A673 (cell line): ENCODE measurements around the gene TOP2A. TPM values are rescaled to one million over a fixed set of nuclear protein-coding genes. Genes with fewer than 3 reads are reported as not detected.

Source experiments
- BruUV-seq: library from RNA; stranded (reverse); fragments of 400-500 nt; replicated peaks from 2 replicates; lab custom pipeline; 2021; lab: Mats Ljungman, UMichigan
- CTCF ChIA-PET: fragments of 300-600 bp; sonication (Branson Sonifier 250); formaldehyde crosslinking; loops from one replicate; lab custom pipeline; 2022; ENCODE audit warnings: antibody characterized with exemption; lab: Charles Lee
- POLR2A ChIA-PET: fragments of 300-600 bp; sonication (Branson Sonifier 250); formaldehyde crosslinking; loops from one replicate; lab custom pipeline; 2022; ENCODE audit warnings: antibody characterized with exemption; ENCODE audit not compliant: low non-redundant PET; lab: Charles Lee
- DNase-seq: peaks from one replicate; pipeline ENCODE4 v3.0.0-alpha.2; 2015; ENCODE audit warnings: low spot score
- H3K27ac ChIP-seq: fragments of 200-600 bp; sonication (generic); 2 replicates; pipeline ENCODE4 v1.5.1; 2016; ENCODE audit warnings: mixed run types, low read depth, mild to moderate bottlenecking, mixed read lengths, antibody characterized with exemption, low read length; ENCODE audit not compliant: poor library complexity, severe bottlenecking
- H3K27me3 ChIP-seq: fragments of 200-600 bp; sonication (generic); replicated peaks from 2 replicates; pipeline ENCODE4 v1.6.1; 2017; ENCODE audit warnings: mixed run types, low read depth, mild to moderate bottlenecking, mixed read lengths, antibody characterized with exemption, low read length; ENCODE audit not compliant: insufficient read depth, poor library complexity
- H3K36me3 ChIP-seq: fragments of 200-600 bp; sonication (generic); 2 replicates; pipeline ENCODE4 v1.6.1; 2016; ENCODE audit warnings: mixed run types, mild to moderate bottlenecking, mixed read lengths, antibody characterized with exemption, low read length; ENCODE audit not compliant: insufficient read depth, poor library complexity, severe bottlenecking
- H3K4me1 ChIP-seq: fragments of 200-600 bp; sonication (generic); 2 replicates; pipeline ENCODE4 v1.6.1; 2017; ENCODE audit warnings: mixed run types, mild to moderate bottlenecking, mixed read lengths, antibody characterized with exemption, low read length; ENCODE audit not compliant: insufficient read depth, poor library complexity, severe bottlenecking
- H3K4me3 ChIP-seq: fragments of 200-600 bp; sonication (generic); 2 replicates; pipeline ENCODE4 v1.5.1; 2016; ENCODE audit warnings: low read depth, mixed run types, mild to moderate bottlenecking, mixed read lengths, low read length; ENCODE audit not compliant: poor library complexity, severe bottlenecking
- H3K9me3 ChIP-seq: fragments of 200-600 bp; sonication (generic); 2 replicates; pipeline ENCODE4 v1.6.1; 2016; ENCODE audit warnings: mixed run types, low read depth, mild to moderate bottlenecking, mixed read lengths, antibody characterized with exemption, low read length; ENCODE audit not compliant: poor library complexity, severe bottlenecking
- EZH2 ChIP-seq: fragments of 200-600 bp; sonication (generic); IDR thresholded peaks from 2 replicates; pipeline ENCODE4 v1.6.1; 2017; ENCODE audit warnings: borderline replicate concordance, low read depth, mild to moderate bottlenecking, mixed read lengths, antibody characterized with exemption, low read length; ENCODE audit not compliant: poor library complexity, severe bottlenecking
- intact Hi-C: fragments of 100-400 bp; cut with micrococcal nuclease; formaldehyde crosslinking; loops from one replicate; pipeline ENCODE4 v1.10.0; 2022; ENCODE audit not compliant: unreplicated experiment
- total RNA-seq: library from RNA; stranded (reverse); gene quantifications from 2 replicates; pipeline ENCODE4 v1.2.3, GENCODE V29; 2021
- TF ChIP-seq, protein P1 (sequence below): fragments of 300-800, 200-600 bp; sonication (generic); conservative IDR thresholded peaks from 2 replicates; pipeline ENCODE4 v1.5.1; 2017; ENCODE audit warnings: low read depth, mild to moderate bottlenecking, antibody characterized with exemption, low read length, moderate library complexity, mixed read lengths

Gene TOP2A
- total RNA-seq, 1 experiment from 2014 or later: 188 TPM

DNA sequence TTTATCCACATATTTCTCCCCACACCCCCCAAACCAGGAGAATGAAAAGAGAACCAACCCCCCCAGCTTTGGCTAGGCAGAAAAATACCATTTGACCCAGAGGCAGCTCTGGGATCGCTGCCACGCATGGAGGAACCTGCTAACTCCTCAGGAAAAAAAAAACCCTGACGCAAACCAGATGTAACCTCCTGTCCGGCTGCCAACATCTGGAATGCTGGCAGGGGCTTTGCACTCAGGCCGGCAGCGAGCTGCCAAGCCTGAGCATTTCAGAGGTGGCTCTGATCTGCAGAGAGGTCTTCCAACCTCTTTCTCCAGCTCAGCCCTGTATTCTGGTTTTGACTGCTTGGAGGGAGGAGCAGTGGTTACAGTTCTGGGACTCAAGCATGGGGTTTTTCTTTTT lies 33.7 kb upstream of the TOP2A start:
- no TSS peak for BruUV-seq
- H3K4me1 ChIP-seq: no peaks in the 10 kb centered on the region
- no peaks in the 10 kb centered on the region for H3K36me3 ChIP-seq
- ChIA-PET POLR2A (interaction anchor here (0.7 kb wide), 1 partner anchor 15 kb away, joined by 15 read pairs; no protein-coding TSS in a partner anchor), CTCF (interaction anchor here (0.6 kb wide), 1 partner anchor 48 kb away, joined by 15 read pairs; no protein-coding TSS in a partner anchor)
- H3K27ac ChIP-seq: no peak overlapping the region
- DNase-seq: no peak
- H3K4me3 ChIP-seq: no peak overlapping the region
- intact Hi-C loops: no loop called here
- TF ChIP-seq, protein P1, sequence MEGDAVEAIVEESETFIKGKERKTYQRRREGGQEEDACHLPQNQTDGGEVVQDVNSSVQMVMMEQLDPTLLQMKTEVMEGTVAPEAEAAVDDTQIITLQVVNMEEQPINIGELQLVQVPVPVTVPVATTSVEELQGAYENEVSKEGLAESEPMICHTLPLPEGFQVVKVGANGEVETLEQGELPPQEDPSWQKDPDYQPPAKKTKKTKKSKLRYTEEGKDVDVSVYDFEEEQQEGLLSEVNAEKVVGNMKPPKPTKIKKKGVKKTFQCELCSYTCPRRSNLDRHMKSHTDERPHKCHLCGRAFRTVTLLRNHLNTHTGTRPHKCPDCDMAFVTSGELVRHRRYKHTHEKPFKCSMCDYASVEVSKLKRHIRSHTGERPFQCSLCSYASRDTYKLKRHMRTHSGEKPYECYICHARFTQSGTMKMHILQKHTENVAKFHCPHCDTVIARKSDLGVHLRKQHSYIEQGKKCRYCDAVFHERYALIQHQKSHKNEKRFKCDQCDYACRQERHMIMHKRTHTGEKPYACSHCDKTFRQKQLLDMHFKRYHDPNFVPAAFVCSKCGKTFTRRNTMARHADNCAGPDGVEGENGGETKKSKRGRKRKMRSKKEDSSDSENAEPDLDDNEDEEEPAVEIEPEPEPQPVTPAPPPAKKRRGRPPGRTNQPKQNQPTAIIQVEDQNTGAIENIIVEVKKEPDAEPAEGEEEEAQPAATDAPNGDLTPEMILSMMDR: no peak
- no peaks in the 10 kb centered on the region for H3K9me3 ChIP-seq
- H3K27me3 ChIP-seq: no peaks in the 10 kb centered on the region

GRCh38 chr17:40450175-40450574 lies 32.5 kb upstream of the TOP2A start:
- H3K4me1 ChIP-seq: no peaks in the 10 kb centered on the region
- no peaks in the 10 kb centered on the region for H3K36me3 ChIP-seq
- no peaks in the 10 kb centered on the region for H3K27me3 ChIP-seq
- POLR2A ChIA-PET: no interaction called here
- no peak for TF ChIP-seq EZH2
- TF ChIP-seq, protein P1: peak; percentile 46
- no peaks in the 10 kb centered on the region for H3K9me3 ChIP-seq
- no peak for DNase-seq
- no TSS peak for BruUV-seq
- no peak overlapping the region for H3K4me3 ChIP-seq
- CTCF ChIA-PET: no interaction called here
- no peak overlapping the region for H3K27ac ChIP-seq
- intact Hi-C loops: no loop called here

DNA sequence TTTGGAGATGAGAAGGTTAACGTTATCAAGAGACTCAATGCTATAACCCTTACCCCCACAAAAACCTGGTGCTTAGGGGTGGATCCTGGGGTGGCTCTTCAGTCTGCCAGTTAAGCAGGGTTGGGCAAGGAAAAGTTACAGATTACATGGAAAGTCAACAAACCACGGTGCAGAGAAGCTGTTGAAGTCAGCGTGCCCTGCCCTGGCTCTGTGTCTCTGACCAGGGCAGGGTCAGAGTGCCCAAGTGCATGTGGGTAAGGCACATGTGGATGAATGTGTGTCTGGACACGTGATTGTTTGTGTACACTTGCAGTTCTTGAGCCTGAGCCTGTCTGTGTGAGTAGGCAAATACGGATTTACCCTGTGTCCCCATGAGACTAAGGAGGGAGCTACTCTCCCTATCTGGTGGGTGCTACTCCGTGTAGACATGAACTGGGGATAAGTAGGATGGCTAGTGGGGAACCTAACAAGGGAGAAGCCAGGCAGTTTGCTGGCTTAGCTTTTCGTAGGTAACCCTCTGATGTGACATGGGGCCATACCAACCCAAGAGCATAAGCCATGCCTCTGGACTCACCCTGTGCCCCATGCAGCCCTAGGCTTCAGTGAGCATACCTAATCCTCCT lies 31.1 kb upstream of the TOP2A start:
- Histone ChIP-seq H3K27ac (no peak overlapping the region), H3K27me3 (no peaks in the 10 kb centered on the region), H3K9me3 (no peaks in the 10 kb centered on the region), H3K4me1 (no peaks in the 10 kb centered on the region), H3K36me3 (no peaks in the 10 kb centered on the region), H3K4me3 (no peak overlapping the region)
- BruUV-seq: no TSS peak
- no peak for DNase-seq
- no peak for TF ChIP-seq EZH2
- TF ChIP-seq, protein P1: no peak
- ChIA-PET CTCF (no interaction called here), POLR2A (interaction anchor here (0.7 kb wide), 1 partner anchor 123 kb away, joined by 10 read pairs; no protein-coding TSS in a partner anchor)
- intact Hi-C loops: loop anchor here (10.0 kb wide), 1 partner anchor 86 kb away; no protein-coding TSS in a partner anchor
